ENCODE measurements around the gene ITGB8.

ITGB8 gene

DNA sequence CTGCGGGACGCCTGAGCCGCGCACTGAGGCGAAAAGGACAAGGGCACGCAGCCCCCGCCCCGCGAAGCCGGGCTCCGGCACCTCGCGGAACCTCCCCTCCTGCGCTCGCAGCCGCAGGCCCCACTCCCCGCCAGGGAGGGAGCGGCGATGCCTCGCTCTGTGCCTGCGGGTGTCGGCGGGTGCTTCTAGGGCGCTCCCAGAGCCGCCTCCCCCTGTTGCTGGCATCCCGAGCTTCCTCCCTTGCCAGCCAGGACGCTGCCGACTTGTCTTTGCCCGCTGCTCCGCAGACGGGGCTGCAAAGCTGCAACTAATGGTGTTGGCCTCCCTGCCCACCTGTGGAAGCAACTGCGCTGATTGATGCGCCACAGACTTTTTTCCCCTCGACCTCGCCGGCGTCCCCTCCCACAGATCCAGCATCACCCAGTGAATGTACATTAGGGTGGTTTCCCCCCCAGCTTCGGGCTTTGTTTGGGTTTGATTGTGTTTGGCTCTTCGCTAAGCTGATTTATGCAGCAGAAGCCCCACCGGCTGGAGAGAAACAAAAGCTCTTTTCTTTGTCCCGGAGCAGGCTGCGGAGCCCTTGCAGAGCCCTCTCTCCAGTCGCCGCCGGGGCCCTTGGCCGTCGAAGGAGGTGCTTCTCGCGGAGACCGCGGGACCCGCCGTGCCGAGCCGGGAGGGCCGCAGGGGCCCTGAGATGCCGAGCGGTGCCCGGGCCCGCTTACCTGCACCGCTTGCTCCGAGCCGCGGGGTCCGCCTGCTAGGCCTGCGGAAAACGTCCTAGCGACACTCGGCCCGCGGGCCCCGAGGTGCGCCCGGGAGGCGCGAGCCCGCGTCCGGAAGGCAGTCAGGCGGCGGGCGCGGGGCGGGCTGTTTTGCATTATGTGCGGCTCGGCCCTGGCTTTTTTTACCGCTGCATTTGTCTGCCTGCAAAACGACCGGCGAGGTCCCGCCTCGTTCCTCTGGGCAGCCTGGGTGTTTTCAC, 519 bp downstream of the ITGB8 start:
- Mint-ChIP-seq H3K9me3 (no peaks in the 10 kb centered on the region), H3K27ac (peak overlapping the region; percentile 99), H3K4me3 (peak overlapping the region; percentile 93 to 99 (median 93)), H3K36me3 (ENCODE audit: low read depth) (peaks cover 8% of the 10 kb centered on the region), H3K27me3 (ENCODE audit: low read depth) (peaks cover 5% of the 10 kb centered on the region), H3K4me1 (peaks cover 37% of the 10 kb centered on the region)
- TF ChIP-seq, protein P1, sequence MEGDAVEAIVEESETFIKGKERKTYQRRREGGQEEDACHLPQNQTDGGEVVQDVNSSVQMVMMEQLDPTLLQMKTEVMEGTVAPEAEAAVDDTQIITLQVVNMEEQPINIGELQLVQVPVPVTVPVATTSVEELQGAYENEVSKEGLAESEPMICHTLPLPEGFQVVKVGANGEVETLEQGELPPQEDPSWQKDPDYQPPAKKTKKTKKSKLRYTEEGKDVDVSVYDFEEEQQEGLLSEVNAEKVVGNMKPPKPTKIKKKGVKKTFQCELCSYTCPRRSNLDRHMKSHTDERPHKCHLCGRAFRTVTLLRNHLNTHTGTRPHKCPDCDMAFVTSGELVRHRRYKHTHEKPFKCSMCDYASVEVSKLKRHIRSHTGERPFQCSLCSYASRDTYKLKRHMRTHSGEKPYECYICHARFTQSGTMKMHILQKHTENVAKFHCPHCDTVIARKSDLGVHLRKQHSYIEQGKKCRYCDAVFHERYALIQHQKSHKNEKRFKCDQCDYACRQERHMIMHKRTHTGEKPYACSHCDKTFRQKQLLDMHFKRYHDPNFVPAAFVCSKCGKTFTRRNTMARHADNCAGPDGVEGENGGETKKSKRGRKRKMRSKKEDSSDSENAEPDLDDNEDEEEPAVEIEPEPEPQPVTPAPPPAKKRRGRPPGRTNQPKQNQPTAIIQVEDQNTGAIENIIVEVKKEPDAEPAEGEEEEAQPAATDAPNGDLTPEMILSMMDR (IDR thresholded peaks at IDR 0.05; ENCODE audit: unreplicated experiment in 3 of 3): no peak

DNA sequence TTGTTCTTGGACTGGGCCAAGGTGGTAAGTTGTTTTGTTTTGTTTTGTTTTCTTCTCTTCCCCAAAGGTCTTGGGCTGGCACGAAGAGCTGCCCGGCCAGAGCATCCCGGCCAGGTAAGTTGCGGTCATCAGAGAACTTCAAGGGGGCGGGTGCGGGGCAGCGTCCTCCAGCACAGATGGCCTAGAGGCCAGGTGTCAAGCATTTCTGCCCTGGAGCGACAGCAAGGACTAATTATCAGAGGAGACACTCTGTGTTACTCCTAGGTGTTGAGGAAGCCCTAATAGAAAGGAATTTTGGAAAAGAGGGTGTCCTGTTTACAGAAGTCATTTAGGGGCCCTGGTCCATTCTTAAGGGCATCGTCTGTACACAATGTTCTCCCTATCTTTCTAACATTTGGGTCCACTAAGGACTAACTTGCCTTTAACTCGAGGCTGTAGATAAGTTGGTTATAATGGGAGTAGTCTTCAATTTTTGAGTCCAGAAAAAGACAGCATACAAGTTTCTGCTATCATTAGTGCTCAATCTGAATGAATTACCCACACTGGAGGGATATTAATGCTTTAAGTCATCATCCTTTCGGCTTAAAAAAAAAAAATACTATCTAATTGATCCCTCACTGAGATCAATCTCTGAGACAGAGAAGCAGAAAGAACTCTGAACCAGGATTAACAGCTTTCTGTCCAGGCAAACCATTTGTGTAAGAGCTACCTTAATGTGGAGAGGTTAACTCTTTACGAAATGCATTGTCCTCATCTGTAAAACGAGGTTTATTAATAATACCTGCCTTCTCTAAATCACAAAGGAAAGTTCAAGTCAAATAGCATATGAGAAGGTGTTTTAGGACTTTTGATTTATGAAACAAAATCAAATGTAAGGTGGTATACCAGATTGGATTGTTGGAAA, 1.5 kb downstream of the ITGB8 start:
- Mint-ChIP-seq H3K36me3 (ENCODE audit: low read depth) (peaks cover 12% of the 10 kb centered on the region), H3K4me1 (peaks cover 33% of the 10 kb centered on the region), H3K27me3 (ENCODE audit: low read depth) (peaks cover 5% of the 10 kb centered on the region), H3K4me3 (peak overlapping the region; percentile 93 to 99 (median 93)), H3K27ac (peak overlapping the region; percentile 99), H3K9me3 (no peaks in the 10 kb centered on the region)
- TF ChIP-seq, protein P1 (IDR thresholded peaks at IDR 0.05; ENCODE audit: unreplicated experiment in 3 of 3): no peak

DNA sequence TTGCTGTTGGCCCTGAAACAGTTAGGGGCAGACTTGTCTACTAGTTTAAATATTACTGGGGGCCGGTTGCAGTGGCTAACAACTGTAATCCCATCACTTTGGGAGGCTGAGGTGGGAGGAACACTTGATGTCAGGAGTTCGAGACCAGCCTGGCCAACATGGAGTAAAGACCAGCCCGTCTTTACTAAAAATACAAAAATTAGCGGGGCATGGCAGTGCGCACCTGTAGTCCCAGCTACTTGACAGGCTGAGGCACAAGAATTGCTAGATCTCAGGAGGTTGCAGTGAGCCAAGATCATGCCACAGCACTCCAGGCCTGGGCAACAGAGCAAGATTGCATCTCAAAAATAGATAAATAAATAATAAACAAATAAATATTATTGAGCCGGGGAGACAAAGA, 7.6 kb downstream of the ITGB8 start:
- no peak overlapping the region for H3K4me3 Mint-ChIP-seq
- H3K36me3 Mint-ChIP-seq (ENCODE audit: low read depth): peaks cover 33% of the 10 kb centered on the region
- H3K9me3 Mint-ChIP-seq: no peaks in the 10 kb centered on the region
- H3K4me1 Mint-ChIP-seq: peaks cover 18% of the 10 kb centered on the region
- no peak overlapping the region for H3K27ac Mint-ChIP-seq
- no peaks in the 10 kb centered on the region for H3K27me3 Mint-ChIP-seq (ENCODE audit: low read depth)
- TF ChIP-seq, protein P1 (IDR thresholded peaks at IDR 0.05; ENCODE audit: unreplicated experiment in 3 of 3): no peak

DNA sequence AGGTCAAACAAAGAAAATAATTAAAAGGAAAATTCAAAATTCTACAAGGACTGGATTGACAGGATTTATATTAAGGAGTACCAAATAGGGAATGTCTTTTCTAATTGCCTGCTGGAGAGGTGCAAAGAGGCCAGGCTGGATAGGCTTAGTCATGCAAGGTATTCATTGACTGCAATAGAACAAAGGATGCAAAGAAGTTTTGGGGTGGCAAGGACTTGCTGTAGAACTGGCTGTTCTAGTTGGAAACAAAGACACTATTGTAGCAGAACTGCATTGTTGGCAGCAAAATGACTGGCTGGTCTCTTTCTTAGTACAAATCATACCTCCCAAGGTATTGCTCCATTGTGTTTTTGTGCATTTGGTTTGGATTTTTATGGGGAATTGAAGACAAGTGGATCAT, 10.1 kb downstream of the ITGB8 start:
- TF ChIP-seq, protein P1 (IDR thresholded peaks at IDR 0.05; ENCODE audit: unreplicated experiment in 3 of 3): no peak
- peaks cover 28% of the 10 kb centered on the region for H3K36me3 Mint-ChIP-seq (ENCODE audit: low read depth)
- H3K4me1 Mint-ChIP-seq: peaks cover 4% of the 10 kb centered on the region
- H3K4me3 Mint-ChIP-seq: no peak overlapping the region
- H3K27ac Mint-ChIP-seq: no peak overlapping the region
- H3K9me3 Mint-ChIP-seq: no peaks in the 10 kb centered on the region
- no peaks in the 10 kb centered on the region for H3K27me3 Mint-ChIP-seq (ENCODE audit: low read depth)

DNA sequence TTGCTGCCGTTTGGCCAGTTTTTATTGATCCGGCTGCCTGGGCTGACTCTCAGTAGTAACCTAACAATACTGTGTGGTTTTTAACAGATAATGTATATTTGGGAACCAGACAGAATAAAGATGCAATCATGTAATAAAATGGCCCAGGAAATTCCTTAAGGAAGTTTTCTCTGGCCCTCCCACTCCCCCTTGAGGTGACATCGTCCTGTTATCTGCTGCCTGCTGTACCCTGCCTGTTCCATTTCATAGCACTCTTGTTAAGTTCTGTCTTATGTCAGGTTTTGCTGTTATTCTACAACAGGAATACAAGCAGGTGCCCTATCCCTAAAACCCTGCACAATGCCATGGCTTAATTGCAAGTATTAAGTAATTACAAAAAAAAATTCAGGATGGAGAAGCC, 12.5 kb downstream of the ITGB8 start:
- TF ChIP-seq, protein P1 (IDR thresholded peaks at IDR 0.05; ENCODE audit: unreplicated experiment in 3 of 3): peak; percentile 12 to 39 (median 17)
- Mint-ChIP-seq H3K27me3 (ENCODE audit: low read depth) (no peaks in the 10 kb centered on the region), H3K27ac (peak overlapping the region in 1 of 3 experiments; percentile 18), H3K9me3 (no peaks in the 10 kb centered on the region), H3K36me3 (ENCODE audit: low read depth) (peaks cover 20% of the 10 kb centered on the region), H3K4me3 (no peak overlapping the region), H3K4me1 (peaks cover 4% of the 10 kb centered on the region)
